ENCODE measurements around the gene NACC2. TPM values are rescaled to one million over a fixed set of nuclear protein-coding genes. Genes with fewer than 3 reads are reported as not detected.

The NACC2 gene
- total RNA-seq, 2 donors from 2014 or later: 73.5 to 77.7 TPM

DNA sequence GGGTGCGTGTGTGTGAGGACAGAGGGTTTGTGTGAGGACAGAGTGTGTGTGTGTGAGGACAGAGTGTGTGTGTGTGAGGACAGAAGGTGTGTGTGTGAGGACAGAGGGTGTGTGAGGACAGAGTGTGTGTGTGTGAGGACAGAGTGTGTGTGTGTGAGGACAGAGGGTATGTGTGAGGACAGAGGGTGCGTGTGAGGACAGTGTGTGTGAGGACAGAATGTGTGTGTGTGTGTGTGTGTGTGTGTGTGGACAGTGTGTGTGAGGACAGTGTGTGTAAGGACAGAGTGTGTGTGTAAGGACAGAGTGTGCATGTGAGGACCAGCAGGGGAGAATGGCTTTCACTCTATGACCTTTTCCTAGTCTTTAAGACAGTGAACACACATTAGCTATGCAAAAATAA lies 70.8 kb downstream of the NACC2 start:
- no peak for DNase-seq (ENCODE audit: low spot score)

DNA sequence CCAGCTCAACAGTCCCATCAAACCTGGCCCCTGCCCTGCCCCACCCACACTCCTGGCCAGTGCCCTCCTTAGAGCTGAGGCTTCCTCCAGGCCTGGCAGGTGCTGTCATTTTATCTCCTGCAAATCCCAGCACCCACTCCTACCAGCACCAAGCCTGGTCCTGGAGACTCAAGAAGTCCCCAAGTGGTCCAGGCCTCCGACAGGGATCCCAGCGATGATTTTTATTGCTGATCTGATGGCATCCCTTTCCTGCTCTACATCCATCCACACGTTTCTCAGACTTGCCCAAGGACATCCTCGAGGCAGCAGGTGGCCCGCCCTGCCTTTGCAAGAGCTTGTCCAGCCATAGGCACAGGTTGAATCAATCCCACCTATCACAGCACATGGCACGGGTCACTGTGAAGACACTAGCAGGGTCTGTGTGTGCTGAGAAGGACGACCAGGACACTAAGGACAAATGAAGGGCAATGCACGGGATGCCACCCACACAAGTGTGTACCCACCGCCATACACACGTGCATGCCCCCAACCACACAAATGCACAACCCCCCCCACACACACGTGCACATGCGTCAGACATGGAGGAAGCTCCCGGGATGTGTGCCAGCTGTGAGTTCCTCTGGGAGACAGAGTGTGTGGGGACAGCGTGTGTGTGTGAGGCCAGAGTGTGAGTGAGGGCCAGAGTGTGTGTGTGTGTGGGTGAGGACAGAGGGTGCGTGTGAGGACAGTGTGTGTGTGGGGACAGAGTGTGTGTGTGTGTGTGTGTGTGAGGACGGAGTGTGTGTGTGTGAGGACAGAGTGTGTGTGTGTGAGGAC lies 71.5 kb downstream of the NACC2 start:
- peak; percentile 88 for DNase-seq (ENCODE audit: low spot score)
- intact Hi-C loops (cut with DNase I): no loop called here

More for the DNA sequence above, 70.8 kb downstream of the NACC2 start:
- intact Hi-C loops (cut with DNase I): no loop called here

DNA sequence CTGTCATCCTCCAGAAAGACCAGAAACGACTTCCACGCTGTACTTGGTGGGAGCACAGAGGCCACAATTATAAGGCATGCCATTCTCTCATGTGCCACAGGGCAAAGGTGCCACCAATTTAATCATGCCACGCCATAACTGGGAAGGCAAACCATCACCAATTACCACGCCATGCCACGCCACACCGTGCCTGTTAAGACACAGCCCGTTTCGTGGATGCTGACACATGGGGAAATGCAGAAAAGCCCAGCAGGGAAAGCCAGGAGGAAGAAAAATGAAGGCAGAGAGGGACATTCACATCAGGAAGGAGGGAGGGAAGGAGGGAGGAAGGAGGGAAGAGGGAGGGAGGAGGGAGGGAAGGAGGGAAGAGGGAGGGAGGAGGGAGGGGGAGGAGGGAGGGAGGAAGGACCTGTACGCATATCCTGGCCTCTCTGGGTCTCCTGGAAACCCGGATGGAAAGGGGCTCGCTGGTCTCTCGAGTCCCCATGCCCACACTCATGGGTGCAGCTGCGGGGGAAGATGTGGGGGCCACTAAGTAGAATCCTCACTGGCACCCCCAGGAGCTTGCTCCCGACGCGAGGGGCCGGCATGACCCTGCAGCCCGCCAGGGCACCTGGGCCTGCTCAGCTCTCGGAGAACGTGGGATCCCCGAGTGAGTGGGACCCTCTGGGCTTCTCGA lies 72.2 kb downstream of the NACC2 start:
- intact Hi-C loops (cut with DNase I): no loop called here
- peak; percentile 76 for DNase-seq (ENCODE audit: low spot score)

DNA sequence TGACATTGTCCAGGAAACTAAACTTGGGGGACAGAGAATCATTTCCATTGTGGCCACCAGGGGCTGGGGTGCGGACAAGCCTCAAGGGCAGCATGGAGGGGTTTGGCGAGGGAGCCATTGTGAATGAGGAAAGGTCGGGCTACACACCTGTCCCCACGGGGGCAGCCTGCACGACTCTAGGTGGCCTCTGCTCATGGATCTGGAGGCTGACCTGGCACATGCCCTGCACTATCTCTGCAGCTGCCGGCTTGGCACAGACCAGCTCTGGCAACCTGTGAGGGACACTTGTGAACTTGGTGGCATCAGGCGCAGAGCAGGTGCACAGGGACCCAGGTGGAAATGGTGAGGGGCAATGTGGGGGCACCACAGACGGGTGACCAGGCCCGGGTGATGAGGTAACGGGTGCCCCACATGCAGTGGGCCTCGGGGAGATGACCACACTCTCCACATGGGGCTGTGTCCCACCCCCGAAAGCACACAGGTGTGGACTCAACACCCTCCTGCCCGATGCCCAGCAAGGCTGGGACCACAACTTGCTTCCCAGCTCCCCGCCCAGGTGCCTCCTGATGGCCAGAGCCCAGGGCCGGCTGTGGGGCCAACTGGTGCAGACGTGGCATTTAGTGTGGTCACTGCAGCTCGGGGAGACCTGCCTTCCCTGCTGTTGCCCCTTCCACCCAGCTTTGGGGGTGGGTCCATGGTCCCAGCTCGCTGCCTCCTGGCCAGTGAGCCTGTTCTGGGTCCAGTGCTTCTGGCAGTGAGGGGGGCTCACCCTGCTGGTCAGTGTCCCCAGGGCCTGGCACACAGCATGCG lies 73.0 kb downstream of the NACC2 start:
- peak; percentile 73 for DNase-seq (ENCODE audit: low spot score)
- intact Hi-C loops (cut with DNase I): no loop called here

DNA sequence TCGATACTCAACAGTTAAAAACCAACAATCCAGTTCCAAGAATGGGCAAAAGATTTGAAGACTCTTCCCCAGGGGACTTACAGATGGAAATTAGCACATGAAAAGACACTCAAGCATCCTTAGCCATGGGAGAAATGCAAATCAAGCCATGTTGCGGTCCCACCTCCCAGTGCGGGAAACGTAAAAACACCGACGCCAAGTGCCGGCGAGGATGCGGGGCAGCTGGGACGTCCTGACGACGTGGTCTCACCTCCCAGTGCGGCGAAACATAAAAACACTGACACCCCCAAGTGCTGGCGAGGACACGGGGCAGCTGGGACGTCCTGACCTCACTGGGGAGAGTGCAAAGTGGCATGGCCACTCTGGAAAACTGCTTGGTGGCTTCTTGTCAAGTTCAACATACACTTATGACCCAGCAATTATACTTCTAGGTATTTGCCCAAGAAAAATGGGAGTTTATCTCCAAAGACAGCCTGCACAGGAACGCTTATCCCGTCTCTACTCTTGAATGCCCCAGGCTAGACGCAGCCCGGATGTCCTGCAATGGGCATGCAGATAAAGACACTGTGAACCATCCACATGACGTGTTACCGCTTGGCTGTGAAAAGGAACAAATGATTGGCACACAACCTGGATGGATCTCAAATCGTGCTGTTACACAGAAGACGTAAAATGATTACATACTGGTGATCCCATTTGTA lies 73.8 kb downstream of the NACC2 start:
- intact Hi-C loops (cut with DNase I): no loop called here

DNA sequence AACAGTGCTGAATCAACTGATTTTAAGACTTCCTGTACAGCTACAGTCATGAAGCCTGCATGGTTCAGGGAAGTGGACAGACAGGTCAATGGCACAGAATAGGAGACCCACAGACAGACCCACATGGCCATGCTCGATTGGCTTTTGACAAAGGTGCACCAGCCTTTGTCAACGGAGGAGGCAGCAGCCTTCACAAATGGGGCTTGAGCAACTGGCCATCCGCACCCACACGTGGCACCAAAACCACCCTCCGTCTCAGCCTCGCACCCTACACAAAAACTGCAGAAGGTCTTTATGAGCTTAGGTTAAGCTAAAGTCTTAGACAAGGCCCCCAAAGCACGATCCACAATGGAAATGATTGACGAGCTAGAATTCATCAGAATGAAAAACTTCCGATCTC lies 74.4 kb downstream of the NACC2 start:
- intact Hi-C loops (cut with DNase I): no loop called here
- DNase-seq (ENCODE audit: low spot score): no peak

More for the DNA sequence above, 73.8 kb downstream of the NACC2 start:
- no peak for DNase-seq (ENCODE audit: low spot score)

DNA sequence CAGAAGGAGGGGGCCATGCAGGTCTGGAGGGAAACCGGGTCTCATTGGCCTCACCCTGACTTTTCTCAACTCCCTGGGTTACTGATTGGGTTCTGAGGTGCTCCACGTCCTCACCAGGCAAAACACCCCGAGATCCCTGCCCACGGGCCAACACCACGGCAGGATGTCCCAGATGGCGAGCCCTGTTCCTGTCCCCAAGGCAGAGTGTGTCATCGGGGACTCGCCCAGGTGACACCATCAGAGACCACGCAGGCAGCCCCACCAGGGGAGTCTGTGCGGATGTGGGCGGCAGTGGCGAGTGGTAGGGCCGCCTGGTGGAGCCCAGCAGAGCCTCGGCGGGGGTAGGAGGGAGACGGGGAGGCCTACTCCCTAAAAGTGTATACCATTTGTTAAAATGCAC lies 74.9 kb downstream of the NACC2 start:
- intact Hi-C loops (cut with DNase I): no loop called here
- peak; percentile 70 for DNase-seq (ENCODE audit: low spot score)

DNA sequence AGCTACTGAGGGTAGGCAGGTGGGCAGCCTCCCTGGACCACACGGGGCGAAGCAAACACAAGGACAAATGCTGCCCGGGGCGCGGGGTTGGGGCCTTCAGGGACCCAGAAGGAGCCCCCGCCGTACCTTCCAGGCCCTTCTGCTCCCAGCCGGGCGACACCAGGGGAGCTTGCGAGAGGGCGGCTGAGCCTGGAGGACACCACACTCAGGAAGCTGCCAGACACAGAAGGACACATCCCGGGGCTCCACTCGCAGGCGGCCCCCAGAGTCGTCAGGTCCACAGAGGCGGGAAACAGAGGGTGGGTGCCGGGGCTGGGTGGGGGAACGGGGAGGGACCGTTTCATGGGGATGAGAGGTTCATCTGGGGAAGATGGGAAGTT lies 75.4 kb downstream of the NACC2 start:
- intact Hi-C loops (cut with DNase I): no loop called here
- DNase-seq (ENCODE audit: low spot score): peak; percentile 78

DNA sequence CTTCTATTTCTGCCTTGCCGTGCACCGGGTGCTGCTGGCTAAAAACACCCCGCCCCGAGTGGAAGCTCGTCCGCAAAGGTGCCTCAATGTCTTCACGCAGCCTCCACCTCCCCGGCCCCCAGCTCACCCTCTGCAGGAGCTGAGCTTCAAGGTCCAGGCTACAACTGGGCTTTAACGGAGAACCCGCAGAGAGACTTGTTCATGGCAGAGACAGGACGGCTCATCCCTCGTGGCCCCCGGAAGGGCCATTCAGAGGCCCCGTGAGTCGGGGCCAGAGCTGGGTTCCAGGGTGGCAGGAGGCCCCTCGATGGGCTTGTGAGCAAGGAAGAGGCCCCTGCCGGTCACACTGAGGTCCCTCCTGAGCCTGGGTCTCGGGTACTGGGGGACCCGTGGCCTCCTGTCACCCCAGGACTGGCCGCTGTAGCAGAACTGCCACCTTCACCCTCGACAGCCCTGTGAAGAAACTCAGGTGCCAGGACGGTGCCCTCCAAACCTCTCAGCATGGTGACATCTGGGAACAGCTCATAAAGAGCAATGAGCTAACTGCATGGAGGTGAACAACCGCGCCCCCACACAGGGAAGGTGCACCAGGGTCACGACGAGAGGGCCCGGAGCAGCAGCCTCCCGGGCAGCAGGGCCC lies 75.9 kb downstream of the NACC2 start:
- peak; percentile 77 for DNase-seq (ENCODE audit: low spot score)
- intact Hi-C loops (cut with DNase I): no loop called here

DNA sequence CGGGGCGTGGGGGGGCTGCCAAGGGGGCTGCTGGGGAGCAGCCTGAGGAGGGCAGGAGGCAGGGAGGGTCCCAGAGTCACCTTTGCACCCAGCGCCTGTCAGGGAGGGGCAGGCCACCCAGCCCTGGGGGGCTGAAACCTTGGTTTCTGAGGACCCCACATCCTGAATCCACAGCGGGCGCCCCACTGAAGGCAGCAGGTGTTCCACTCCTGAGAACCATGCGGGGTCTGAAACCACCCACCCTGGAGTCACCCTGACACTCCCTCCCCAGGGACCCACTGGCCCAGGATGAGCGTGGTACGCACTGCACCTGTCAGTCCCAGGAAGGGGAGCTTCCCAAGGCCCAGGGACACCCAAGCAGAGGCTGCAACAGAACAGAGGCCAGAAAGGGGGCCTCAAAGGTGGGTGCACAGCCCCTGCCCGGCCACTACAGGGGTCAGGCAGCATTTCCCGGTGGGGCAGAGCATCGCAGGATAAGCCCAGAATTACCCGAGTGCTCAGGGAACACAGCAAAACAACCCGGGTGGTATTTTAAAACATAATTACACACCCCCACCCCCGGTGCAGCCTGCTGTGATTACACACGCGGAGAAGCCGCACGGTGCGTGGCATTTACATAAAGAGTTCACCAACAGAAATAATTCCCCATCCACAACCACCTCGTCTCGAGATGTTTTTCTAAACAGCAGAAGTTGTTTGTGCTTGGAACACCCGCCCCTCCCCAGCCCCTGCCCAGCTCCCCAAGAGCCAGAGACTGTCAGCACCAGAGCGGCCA lies 76.6 kb downstream of the NACC2 start:
- intact Hi-C loops (cut with DNase I): no loop called here

DNA sequence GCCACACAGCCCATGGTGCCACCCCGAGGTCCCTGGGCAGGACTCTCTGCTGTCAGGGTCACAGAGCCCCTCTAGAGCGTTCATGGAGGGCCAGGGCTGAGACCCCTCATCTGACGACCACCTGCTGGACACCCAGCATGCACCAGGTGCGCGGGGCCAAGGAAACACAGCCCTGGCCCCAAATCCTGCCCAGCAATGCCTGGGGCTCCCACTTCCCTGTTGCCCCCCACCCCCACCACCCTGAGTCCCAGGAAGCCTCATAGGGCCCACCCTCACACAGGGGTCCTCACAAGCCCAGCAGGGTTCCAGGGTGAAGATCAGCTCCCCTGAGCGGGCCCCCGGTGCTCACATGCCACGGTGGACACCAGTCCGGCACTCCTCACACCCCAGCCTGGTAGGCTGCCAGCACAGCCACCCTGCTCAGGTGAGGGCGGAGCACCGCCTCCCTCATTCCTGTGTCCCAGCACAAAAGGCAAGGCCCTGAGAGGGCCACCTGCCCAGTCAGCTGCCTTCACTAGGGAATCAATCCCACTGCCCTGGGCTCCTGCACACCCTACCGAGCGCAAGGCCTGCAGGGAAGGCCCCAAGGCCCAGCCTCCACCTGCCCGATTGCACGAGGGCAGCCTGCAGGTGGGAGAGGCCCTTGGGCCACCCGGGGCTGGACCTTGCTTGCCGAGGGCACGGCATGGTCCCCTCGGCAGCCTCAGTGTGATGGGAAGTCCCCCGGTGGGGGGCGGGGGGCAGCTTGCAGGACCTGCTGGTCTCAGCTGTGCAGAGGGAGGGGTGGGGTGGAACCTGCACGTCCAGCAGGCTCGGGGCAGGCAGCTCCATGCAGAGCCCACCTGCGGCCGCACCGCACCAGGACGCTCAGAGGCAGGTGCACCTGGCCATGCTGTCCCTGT lies 77.5 kb downstream of the NACC2 start:
- DNase-seq (ENCODE audit: low spot score): peak; percentile 79
- intact Hi-C loops (cut with DNase I): no loop called here

More for the DNA sequence above, 76.6 kb downstream of the NACC2 start:
- DNase-seq (ENCODE audit: low spot score): peak; percentile 74

DNA sequence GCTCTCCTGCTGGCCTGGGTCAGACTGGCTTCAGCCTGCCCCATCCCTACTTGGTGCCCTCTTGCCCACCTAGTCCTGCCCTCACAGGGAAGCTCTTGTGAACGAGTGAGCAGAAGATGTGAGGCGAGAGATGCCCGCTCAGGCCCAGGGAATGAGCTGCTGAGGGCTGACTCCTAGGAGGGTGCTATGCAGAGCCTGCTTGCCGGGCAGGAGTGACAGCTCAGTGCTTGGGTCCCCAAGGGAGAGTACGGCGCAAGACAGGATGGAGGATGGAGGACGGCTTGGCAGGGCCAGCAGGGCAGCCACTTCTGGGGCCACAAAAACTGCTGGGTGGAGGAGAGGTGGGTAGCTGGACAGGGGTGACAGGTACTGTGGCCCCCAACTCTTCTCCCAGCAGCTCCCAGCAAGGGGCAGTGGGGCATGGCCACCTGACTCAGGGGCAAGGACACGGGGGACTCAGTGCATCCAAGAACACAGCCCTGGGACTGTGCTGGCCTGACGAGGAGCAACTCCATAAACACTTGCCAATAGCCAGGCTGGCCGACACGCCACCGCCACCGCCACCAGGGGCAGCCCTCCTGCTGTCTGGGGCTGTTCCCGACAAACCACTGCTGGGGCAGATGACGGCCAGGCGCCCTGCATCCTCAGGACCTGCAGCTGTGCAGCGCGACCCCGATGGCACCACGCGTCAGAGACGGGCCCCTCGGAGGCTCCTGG lies 78.4 kb downstream of the NACC2 start:
- intact Hi-C loops (cut with DNase I): no loop called here
- DNase-seq (ENCODE audit: low spot score): peak; percentile 77

DNA sequence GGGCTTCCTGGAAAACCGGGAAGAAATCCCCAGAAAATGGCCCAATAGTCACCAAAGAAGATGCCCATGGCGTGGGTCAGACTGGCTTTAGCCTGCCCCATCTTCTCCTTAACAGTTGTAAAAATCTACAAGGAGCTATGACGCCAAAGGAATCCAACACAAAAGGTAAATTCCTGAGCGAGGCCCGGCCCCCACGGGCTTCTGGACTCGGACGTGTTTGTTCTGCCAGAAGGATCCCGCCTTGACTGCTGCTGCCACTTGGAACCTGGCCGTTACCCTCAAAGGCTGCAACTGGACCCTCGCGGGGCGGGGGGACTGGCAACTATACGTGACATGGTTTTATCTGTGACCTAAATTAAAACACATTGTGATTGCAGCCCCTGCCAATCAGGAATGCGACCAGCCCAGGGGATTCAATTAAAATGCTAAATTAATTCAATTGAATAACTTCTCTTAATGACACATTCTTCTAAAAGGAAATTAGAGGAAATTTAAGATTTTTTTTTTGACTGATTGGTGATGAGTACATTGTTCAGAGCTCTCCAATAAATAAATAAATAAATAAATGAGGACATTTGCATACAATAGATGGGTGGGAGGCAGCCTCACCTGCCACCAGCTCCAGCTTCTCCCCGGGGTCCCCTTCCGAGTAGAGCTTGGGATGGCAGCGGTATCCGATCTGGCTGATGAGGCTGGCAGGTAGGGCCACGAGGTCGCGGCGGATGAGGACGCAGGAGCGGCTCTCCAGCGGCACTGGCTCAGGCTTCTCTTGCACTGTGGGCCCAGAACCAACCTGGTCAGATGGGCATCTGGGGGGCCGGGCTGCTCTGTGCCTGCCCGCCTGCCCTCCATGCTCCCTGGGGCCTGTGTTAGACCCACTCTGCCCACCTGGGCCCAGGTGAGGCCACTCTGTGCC lies 79.2 kb downstream of the NACC2 start:
- DNase-seq (ENCODE audit: low spot score): peak; percentile 74
- intact Hi-C loops (cut with DNase I): no loop called here

DNA sequence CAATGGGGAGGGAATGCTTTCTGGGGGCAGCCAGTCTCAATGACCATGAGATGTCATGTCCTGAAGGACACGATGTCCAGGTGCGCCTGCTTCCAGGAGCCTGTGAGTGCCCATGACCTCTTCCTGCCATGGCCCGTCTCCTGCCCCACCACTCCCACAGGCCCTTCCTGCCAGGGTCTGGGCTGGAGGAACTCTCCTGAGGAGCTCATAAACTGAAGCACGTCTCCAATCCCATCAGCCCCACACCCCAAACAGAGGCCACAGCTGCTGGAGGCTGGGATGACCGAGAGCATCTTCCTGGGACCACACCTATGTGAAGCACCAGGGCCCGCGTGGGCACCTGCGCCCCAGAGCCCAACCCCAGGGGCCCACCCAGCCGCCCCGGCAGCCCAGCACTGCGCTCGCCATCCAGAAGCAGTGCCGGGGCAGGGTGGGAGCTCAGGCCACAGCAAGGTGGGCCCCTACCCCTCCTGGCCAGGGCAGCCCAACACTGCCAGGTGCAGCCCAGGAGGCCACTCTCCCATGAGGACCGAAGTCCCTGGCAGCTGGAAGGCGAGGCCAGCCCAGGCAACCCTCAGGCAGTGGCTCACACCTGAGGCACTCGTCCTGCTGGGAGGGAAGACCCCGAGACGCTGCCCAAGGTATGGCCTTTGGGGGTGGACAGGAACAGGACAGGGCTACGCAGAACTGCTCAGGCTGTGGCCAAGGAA lies 80.0 kb downstream of the NACC2 start:
- DNase-seq (ENCODE audit: low spot score): peak; percentile 69
- intact Hi-C loops (cut with DNase I): no loop called here
